Measurements from ENCODE around the gene BSPRY. TPM values are rescaled to one million over a fixed set of nuclear protein-coding genes. Genes with fewer than 3 reads are reported as not detected.

The BSPRY gene
- total and polyA plus RNA-seq, 2 of the 13 experiments (the other 11 are each of a cell fraction or from before 2014, with no cell fraction given) = 0.09 to 0.26 TPM

GRCh38 chr9:113340011-113340699, 9.2 kb upstream of the BSPRY start, which contains the start of gene WDR31 (continued):
- TF ChIP-seq ATF4 (CRISPR knock-in tag; IDR thresholded peaks at IDR 0.05) (peak in 1 of 2 experiments; percentile 54; a peak in 1 of 4 replicates), DRAP1 (CRISPR knock-in tag; IDR thresholded peaks at IDR 0.05) (peak; percentile 68), FOXO4 (CRISPR knock-in tag; conservative IDR thresholded peaks at IDR 0.05) (no peak), PITX1 (CRISPR knock-in tag; IDR thresholded peaks at IDR 0.05) (peak; percentile 83), SMARCE1 (IDR thresholded peaks at IDR 0.05; ENCODE audit: borderline replicate concordance) (no peak), MLXIP (CRISPR knock-in tag; IDR thresholded peaks at IDR 0.05; ENCODE audit: borderline replicate concordance) (0 out of 2 replicates have a peak, but pooled peaks have one; percentile 38), MED1 (CRISPR knock-in tag; IDR thresholded peaks at IDR 0.05) (peak; percentile 81), ATF7-NPFF (CRISPR knock-in tag; IDR thresholded peaks at IDR 0.05; ENCODE audit: low read depth) (peak; percentile 59), ZNF281 (CRISPR knock-in tag; IDR thresholded peaks at IDR 0.05; ENCODE audit: borderline replicate concordance) (no peak), ZNF142 (CRISPR knock-in tag; IDR thresholded peaks at IDR 0.05) (peak; percentile 95), PHF20 (CRISPR knock-in tag; IDR thresholded peaks at IDR 0.05) (peak; percentile 91), ARHGAP35 (CRISPR knock-in tag; IDR thresholded peaks at IDR 0.05; ENCODE audit: borderline replicate concordance) (no peak; the same call in 1 of the 2 replicates), CCAR2 (optimal IDR thresholded peaks at IDR 0.05; ENCODE audit: low read depth, low read length) (peak; percentile 91)
